ENCODE data around the gene SPECC1L.
"Not testable (repeated sequence)": the region's sequence is repeated elsewhere in the genome, so short reads cannot be mapped to it uniquely, and the experiment has no call there.

SPECC1L gene

DNA sequence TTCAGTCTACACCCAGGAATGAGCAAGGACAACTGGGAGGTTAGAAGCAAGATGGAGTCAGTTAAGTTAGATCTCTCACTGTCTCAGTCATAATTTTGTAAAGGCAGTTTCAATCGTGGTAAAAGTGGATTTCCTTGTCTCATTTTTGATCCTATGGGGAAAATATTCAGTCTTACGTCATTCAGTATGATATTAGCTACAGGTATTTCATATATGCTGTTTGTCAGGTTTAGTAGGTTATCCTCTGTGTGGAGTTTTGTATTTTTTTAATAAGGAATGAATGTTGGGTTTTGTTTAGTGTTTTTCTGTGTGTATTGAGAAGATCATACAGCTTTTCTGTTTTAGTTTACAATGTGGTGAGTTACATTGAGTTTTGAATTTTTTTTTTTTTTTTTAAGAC lies 11.8 kb downstream of the SPECC1L start:
- no peak for DNase-seq

DNA sequence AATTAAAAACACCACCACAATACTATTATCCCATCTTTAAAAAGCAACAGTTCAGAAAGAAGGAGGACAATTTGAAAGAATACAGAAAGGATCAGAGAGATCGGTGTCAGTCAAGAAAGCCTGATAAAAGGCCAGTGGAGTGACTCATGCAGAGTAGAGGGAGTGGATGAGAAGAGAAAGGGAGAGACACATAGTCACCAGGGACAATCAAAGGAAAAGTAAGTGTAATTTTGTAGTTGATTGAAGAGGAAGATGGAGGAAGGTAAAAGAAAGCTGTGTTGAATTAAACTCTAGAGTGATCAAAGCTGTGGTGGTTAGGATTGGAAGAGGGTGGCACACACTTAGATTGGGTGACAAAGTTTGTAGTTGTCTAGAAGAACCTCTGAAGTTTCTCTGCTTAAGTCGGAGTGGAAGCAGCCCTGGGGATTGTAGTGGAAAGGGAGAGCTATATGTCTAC lies 14.1 kb downstream of the SPECC1L start:
- no peak for DNase-seq

DNA sequence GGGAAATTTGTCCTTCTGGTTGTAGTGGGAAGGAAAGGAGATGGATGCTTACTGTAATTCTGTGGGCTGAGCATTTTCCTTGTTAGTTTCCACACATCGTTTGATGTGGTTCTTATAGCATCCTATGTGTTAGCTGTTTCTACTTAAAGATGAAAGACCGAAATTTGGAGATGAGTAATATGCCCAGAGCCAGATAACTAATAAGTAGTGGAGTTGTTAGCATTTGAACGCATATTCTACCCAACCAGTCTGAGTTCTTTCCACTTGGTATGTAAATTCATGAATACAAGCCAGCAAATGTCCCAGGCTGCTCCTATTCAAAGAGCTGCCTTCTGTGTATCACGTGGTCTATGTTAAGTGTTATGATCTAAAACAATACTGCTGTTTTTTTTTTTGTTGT lies 14.6 kb downstream of the SPECC1L start:
- DNase-seq, result no peak

DNA sequence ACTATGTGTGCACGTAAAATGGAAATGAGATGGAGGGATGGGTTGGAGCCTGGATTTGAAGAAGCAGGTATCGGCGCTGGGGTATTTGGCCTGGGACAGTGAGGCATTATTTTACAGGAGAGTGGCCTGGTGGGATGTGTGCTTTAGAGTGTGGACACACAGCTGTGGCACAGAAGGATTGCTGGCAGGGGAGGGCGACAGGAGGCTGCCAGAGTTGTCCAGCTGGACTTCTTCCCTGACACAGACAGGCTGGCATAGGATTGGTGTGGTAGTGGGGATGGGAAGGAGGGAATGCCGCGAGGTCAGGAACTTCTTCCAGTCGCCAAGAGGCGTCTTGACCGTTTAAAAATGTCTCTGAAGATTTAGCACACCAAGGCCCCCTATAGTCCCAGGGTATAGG lies 16.6 kb downstream of the SPECC1L start:
- DNase-seq, result not testable (repeated sequence)

DNA sequence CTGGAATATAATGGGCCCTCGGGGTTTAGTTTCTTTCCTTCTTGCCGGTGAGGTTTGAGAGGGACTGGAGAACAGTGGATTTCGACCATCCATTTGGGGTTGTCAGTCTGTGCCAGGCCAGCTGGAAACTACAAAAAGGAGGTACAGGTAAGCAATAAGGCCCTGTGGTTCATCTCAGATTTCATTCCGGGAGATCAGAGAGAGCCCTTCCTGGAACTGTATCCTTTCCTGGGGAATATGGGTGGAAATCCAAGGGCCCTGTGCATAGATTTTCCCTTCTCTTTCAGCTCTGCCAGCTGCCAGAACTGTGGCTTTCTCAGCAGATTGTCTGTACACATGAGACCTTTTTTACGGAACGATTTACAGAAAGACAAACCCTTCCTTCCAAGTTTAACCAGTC lies 17.2 kb downstream of the SPECC1L start:
- DNase-seq, result not testable (repeated sequence)

DNA sequence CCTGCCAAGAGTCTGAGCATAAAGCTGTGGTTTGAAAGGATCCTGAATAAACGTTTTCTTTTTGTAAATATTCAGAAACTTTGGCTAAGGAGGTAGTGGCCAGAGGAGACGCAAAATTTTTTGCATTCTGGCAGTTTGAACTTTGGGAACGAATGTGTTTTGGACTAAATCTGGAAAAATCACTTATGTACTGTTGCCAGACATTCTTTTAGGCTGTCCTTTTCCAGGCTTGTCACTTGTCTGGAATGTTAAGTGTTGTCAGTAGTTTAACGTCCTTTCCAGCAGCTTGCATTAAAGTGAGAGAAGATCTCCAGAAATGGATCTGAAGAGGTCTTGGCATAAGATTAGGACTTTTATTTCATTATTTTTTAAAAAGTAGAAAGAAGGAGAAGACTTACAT lies 18.5 kb downstream of the SPECC1L start:
- no peak for DNase-seq

DNA sequence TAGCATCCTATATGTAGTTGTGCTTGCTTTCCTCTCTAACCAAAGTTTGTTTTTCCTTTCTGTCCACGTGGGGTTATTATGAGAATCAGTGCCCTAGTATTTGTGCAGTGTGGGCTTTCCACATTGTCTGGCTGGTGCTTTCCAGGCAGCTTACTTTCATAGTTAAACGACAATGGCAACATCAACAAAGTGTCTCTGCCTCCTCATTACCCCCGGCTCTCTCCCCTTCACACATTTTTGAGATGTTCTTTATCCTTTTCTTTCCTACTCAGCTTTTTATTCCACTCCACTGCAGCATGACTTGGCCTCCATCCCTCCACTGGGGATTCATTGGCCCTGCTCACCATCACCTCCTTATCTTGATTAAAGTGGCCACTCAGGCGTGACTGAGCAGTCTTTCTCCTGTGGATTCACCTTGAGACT lies 19.1 kb downstream of the SPECC1L start:
- DNase-seq, result no peak

DNA sequence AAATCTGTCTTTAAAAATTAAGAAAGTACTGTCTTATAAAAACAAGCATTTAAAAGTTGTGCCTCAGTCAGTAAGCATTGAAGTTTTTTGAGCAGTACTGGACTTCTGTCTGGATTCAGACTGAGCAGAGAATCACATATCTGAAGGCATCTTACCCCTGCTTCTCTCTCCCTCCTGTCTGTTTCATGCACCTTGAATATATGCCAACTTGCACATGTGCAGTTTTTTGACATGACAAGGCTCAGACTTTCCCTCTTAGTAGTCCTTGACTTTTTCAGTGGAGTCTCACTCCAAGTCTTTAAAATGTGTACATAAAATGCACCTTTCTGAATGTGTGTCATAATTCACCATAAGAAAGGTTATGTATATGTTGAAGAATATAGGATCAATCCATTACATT lies 19.8 kb downstream of the SPECC1L start:
- DNase-seq, result no peak

DNA sequence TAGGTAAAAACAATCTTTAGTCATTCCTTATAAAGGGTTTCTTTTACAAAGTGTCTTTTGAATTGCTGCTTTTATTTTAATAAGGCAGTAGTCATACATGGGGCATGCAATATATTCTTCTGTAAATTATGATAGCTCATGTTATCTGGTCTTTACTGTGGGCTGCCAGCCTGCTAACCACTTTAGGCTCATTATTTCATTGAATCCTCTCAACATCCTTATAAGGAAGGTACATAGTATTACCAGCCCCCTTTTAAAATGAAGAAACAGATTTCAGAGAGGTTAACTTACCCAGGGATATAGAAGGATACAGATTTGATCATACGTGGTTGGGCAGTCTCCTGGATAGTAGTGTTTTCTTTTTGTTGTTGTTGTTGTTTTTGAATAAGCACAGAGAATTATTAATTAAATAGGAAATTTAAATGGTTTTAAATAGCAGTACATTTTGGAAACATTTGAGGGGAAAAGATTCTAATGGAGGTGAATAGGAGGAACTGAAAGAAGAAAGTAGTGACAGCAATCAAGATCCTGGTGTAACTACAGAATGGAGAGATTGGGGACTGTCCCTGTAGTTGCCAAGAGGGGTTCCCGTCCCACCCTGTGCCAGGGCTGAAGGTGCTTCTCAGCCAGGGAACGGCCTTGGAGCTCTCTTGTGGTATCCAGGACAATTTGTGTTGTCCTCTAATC lies 21.0 kb downstream of the SPECC1L start:
- no peak for DNase-seq

DNA sequence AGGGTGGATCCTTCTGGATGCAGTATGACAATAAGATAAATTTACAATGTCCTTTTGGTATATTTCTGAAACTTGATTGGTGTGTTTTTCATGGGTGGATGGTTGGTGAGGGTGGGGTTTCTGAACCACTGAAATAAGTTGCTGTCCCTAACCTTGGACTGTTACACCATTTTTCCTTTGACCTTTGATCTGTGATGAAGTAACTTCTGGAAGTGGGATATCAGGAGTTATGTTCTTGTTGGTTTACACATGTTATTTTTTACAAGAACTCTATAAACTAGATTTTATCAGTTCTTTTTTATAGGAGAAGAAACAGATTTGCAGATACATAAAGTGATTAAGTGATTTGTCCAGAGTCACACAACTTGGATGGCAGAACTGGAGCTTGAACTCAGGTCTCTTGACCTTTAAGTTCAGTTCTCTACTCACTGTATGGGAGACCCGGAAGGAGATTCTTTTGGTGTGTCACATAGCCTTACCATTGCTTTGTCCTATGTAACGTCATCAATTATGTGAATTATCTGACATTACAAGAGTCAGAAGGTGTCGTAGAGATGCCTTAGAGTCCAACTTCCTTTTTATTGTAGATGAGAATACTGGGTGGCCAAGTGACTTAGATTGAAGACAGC lies 21.7 kb downstream of the SPECC1L start:
- not testable (repeated sequence) for DNase-seq

DNA sequence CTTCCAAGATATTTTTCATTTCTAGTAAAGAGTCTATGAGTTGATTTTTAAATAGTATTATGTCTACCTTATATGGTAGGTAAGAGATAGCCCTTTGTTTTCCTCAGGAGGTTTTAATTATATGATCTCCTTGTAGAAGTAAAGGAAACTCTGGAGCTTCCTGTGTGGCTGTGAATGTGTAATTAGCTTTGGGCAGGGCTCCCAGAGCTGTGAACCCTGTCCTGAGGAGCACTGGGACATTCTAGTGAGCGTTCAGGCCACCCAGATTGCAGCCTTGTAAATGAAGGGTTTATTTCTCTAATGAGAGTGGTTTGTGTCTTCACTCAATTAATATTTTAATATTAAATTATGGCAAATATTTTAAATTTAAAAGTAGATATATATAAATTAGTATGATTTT lies 24.3 kb downstream of the SPECC1L start:
- DNase-seq, result not testable (repeated sequence)

DNA sequence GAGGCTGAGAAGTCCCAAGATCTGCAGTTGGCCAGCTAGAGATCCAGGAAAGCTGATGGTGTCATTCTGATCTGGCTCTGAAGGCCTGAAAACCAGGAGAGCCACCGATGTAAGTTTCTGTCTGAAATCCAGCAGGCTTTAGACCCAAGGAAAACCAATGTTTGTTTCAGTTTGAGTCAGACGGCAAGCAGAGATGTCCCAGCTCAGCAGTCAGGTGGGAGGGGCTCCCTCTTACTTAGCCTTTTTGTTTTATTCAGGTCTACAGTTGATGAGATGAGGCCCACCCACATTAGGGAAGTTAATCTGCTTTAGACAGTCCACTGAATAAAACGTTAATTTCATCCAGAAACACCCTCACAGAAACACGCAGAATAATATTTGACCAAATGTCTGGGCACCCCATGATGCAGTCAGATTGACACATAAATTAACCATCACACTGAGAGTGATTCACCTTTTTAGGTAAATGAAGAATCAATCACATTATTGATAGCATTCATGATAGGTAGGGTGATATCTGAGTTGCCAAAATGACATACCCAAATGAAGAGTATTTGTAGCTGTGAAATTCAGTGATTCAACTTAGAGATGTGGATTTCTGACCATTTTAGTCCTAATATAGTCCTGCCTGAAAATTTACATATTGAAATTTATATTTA lies 28.0 kb downstream of the SPECC1L start:
- not testable (repeated sequence) for DNase-seq

DNA sequence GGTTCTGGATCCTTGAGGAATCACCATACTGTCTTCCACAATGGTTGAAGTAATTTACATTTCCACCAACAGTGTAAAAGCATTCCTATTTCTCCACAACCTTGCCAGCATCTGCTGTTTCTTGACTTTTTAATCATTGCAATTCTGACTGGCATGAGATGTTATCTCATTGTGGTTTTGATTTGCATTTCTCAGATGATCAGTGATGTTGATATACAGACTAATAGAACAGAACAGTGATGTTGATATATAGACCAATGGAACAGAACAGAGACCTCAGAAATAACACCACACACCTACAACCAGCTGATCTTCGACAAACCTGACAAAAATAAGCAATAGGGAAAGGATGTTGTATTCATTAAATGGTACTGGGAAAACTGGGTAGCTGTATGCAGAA lies 29.9 kb downstream of the SPECC1L start:
- DNase-seq, result not testable (repeated sequence)

DNA sequence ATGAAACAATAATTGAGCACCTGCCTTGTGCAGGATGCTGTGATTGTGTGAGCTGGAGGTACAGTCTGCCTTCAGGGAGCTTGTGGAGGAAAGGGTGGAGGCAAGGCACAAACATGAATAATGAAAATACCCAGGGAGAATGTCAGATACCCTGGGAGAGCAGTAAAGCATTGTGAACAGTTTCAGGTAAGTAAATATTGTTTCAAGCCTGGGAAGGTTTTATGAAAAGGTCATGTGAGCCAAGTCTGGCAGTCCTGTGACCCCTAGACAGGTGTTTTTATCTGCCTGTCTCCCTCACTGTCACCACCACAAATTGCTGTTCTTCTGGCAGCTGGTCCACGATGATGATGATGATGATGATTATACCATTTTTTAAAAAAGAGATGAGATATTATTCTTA lies 32.0 kb downstream of the SPECC1L start:
- DNase-seq, result no peak

DNA sequence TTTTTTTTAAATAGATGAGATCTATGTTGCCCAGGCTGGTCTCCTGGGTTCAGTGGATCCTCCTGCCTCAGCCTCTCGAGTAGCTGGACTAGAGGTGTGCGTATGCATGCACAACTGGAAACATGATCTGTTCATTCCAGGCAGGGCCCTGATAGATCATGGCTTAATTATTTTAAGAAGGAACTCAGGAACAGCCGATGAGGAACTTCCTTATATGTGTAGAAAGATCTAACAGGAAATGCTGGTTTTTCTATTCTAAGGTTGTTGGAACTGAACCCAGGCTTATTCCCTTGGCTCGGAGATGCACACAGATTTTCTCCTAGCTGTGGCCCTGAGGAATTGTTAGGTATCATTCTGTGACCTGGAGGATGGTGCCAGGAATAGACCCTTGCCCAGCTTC lies 32.4 kb downstream of the SPECC1L start:
- DNase-seq, result no peak

DNA sequence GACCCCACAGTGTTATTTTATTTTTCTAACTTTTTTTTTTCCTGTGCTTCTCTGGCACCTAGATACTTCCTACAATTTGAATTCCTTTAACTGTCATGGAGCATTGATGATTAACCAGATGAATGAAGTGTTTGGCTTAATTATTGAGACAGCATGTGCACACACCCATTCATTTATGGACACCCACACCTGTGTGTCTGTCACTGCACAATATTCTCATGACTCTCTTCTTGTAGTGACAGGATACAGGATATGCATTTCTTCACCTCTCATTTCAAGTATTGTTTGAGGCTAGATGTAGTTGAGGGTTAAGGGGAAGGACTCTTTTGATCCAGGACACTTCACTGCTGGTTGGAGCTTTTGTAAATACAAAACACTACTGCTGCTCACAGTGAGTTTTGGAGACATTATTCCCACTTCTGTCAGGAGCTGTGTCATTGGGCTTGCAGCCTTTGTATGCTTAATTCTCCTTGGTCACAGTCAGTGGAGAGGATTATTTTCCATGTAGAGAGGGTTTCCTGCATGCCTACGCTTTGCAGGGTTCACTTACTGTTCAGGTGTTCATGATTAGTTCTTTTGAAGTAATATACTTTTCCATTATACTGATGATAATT lies 33.5 kb downstream of the SPECC1L start:
- DNase-seq, result no peak

DNA sequence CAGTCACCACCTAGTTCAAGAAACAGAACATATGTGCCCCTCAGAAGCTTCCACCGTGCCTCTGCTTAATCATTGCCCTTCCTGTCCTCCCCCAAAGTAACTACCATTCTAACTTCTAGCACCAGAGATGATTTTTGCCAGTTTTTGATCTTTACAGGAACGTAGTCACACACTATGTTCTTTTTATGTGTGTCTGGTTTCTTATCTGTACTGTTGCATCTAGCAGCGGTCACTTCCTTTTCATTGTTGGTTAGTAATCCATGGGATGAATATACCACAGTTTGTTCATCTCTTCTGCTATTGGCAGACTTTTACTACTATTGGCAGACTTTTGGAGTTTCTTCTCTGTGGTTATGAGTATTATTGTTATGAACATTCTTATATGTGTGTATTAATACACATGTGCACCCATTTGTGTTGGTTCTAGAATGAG lies 34.6 kb downstream of the SPECC1L start:
- no peak for DNase-seq

DNA sequence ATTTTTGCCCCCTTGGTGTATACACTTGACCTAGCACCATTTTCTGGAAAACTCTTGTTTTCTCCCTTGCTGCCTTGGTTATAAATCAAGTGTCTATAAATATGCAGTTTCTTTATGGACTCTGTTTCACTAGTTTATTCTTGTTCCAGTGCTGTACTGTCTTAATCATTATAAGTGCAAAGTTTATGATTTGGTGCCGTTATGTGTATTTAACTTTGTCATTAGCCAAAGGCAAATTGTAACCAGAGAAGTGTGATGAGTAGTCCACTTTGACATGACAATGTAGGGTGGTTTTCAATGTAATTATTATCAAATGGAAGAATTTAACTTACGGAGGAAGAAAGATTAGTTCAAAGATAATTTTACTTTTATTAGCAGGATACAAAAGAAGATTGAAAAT lies 40.3 kb downstream of the SPECC1L start:
- DNase-seq, result no peak

DNA sequence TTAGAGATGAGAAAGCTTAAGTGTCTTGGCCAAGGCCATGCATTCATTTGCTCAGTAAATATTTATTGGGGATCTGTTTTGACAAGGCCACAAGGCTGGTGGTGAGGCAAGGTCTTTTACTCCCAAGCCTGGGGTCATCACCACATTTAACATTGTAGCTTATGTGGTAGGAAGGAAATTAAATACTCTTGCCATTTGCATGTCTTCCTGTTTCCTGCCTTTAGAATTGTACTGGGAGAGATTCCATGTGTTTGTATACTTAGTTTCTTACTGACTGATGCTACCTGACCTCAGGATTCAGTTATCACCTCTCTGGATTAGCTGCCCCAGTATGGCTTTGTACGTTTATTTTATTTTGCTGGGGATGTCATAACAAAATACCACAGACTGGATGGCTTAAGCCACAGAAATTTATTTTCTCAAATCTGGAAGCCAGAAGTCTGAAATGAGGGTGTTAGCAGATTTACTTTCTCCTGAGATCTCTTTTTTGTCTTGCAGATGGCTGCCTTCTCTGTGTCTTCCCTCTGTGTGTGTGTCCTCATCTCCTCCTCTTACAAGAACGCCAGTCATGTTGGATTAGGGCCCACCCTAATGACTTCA lies 44.8 kb downstream of the SPECC1L start:
- DNase-seq, result no peak

DNA sequence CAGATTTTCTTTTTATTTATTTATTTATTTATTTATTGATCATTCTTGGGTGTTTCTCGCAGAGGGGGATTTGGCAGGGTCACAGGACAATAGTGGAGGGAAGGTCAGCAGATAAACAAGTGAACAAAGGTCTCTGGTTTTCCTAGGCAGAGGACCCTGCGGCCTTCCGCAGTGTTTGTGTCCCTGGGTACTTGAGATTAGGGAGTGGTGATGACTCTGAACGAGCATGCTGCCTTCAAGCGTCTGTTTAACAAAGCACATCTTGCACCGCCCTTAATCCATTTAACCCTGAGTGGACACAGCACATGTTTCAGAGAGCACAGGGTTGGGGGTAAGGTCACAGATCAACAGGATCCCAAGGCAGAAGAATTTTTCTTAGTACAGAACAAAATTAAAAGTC lies 45.6 kb downstream of the SPECC1L start:
- not testable (repeated sequence) for DNase-seq

DNA sequence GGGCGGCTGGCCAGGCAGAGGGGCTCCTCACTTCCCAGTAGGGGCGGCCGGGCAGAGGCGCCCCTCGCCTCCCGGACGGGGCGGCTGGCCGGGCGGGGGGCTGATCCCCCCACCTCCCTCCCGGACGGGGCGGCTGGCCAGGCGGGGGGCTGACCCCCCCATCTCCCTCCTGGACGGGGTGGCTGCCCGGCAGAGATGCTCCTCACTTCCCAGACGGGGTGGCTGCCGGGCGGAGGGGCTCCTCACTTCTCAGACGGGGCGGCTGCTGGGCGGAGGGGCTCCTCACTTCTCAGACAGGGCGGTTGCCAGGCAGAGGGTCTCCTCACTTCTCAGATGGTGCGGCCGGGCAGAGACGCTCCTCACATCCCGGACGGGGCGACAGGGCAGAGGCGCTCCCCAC lies 46.9 kb downstream of the SPECC1L start:
- DNase-seq, result not testable (repeated sequence)

DNA sequence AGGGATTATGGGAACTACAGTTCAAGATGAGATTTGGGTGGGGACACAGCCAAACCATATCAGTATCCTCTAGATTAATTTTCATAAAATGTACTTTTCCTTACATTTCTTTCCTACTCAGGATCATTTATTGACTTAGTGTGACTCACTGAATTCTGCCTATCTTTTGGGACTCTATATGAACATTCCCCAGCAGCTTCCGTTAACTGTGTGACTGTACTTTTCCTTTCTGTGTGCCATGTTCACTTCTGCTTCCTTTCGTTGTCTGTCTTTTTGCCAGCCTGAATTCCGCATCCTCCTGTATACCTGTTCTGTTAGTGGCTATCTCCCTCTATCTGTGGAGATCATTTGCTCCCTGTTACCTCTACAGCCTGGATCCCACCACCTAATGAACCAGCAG lies 48.8 kb downstream of the SPECC1L start:
- DNase-seq, result no peak

All from nucleus accumbens (tissue), 56 donors.